Measurements from ENCODE around the gene MEGF9. TPM values are rescaled to one million over a fixed set of nuclear protein-coding genes. Genes with fewer than 3 reads are reported as not detected.

The MEGF9 gene
- total RNA-seq, 1 experiment from 2014 or later: 35.7 TPM

DNA sequence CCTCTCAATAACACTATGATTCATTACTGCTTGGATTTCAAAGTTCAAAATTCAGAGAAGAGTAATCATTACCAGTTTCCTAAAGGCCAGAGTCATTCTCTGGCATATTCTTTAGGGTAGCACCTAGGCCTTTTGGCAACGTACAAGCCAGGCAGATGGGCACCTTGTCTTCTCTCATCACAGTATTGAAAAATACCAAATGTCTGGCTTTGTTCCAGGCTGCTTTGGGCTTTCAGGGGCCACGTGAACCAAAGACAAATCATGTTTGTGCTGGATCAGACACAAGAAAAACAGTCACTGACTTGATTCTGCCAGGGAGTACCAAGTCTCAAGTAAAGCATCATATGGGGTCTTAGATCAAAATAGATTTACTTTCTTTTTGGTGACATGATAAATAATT is 15.5 kb downstream of the MEGF9 start:
- H2AFZ ChIP-seq: no peak overlapping the region
- no peaks in the 10 kb centered on the region for H4K20me1 ChIP-seq (ENCODE audit: insufficient read depth)
- CTCF ChIA-PET: no interaction called here
- peaks cover 16% of the 10 kb centered on the region; the same call in 1 of the 2 replicates for H3F3A ChIP-seq (ENCODE audit: insufficient read depth, low read depth)
- peaks cover 52% of the 10 kb centered on the region for H3K4me1 ChIP-seq (replicated peaks; ENCODE audit: insufficient read depth)
- H3K79me2 ChIP-seq (ENCODE audit: low read depth): peaks cover 90% of the 10 kb centered on the region
- no peaks in the 10 kb centered on the region for H3K9me2 ChIP-seq (ENCODE audit: insufficient read depth)
- no peak overlapping the region for H3K4me3 ChIP-seq
- no peak overlapping the region for H3K4me2 ChIP-seq
- DNase-seq: no peak
- intact Hi-C loops (cut with micrococcal nuclease; ENCODE audit: unreplicated experiment): no loop called here
- peaks cover 51% of the 10 kb centered on the region for H3K36me3 ChIP-seq (ENCODE audit: low read depth)
- no peak overlapping the region for H3K27ac ChIP-seq
- no peaks in the 10 kb centered on the region for H3K27me3 ChIP-seq (ENCODE audit: insufficient read depth, low read depth)
- POLR2A ChIA-PET (ENCODE audit: unreplicated experiment): no interaction called here
- no TSS peak for BruUV-seq (replicated peaks)
- H3K9me3 ChIP-seq (ENCODE audit: insufficient read depth, low read depth): peaks cover 3% of the 10 kb centered on the region; the same call in 1 of the 2 replicates
- TF ChIP-seq, protein P1, sequence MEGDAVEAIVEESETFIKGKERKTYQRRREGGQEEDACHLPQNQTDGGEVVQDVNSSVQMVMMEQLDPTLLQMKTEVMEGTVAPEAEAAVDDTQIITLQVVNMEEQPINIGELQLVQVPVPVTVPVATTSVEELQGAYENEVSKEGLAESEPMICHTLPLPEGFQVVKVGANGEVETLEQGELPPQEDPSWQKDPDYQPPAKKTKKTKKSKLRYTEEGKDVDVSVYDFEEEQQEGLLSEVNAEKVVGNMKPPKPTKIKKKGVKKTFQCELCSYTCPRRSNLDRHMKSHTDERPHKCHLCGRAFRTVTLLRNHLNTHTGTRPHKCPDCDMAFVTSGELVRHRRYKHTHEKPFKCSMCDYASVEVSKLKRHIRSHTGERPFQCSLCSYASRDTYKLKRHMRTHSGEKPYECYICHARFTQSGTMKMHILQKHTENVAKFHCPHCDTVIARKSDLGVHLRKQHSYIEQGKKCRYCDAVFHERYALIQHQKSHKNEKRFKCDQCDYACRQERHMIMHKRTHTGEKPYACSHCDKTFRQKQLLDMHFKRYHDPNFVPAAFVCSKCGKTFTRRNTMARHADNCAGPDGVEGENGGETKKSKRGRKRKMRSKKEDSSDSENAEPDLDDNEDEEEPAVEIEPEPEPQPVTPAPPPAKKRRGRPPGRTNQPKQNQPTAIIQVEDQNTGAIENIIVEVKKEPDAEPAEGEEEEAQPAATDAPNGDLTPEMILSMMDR (conservative IDR thresholded peaks at IDR 0.05): no peak
- no peak for TF ChIP-seq EZH2 (IDR thresholded peaks at IDR 0.05; ENCODE audit: low read depth)

- Histone ChIP-seq H3K9me2 (ENCODE audit: insufficient read depth) (no peaks in the 10 kb centered on the region), H3K79me2 (ENCODE audit: low read depth) (peaks cover 90% of the 10 kb centered on the region), H3K4me1 (replicated peaks; ENCODE audit: insufficient read depth) (peaks cover 40% of the 10 kb centered on the region), H2AFZ (no peak overlapping the region), H3K27me3 (ENCODE audit: insufficient read depth, low read depth) (no peaks in the 10 kb centered on the region), H4K20me1 (ENCODE audit: insufficient read depth) (no peaks in the 10 kb centered on the region), H3K4me2 (no peak overlapping the region), H3K4me3 (no peak overlapping the region), H3K27ac (no peak overlapping the region), H3F3A (ENCODE audit: insufficient read depth, low read depth) (peaks cover 11% of the 10 kb centered on the region; the same call in 1 of the 2 replicates), H3K9me3 (ENCODE audit: insufficient read depth, low read depth) (peaks cover 6% of the 10 kb centered on the region; the same call in 1 of the 2 replicates), H3K36me3 (ENCODE audit: low read depth) (peaks cover 43% of the 10 kb centered on the region)
- no peak for DNase-seq
- no TSS peak for BruUV-seq (replicated peaks)
- intact Hi-C loops (cut with micrococcal nuclease; ENCODE audit: unreplicated experiment): loop anchor here (1.0 kb wide), 1 partner anchor 13 kb away; no protein-coding TSS in a partner anchor
- ChIA-PET CTCF (no interaction called here), POLR2A (ENCODE audit: unreplicated experiment) (no interaction called here)
- TF ChIP-seq, protein P1 (conservative IDR thresholded peaks at IDR 0.05): no peak
- TF ChIP-seq EZH2 (IDR thresholded peaks at IDR 0.05; ENCODE audit: low read depth): no peak
These were observed 16.8 kb downstream of the MEGF9 start for GRCh38 chr9:120697448-120697847.

- Histone ChIP-seq H3K9me3 (ENCODE audit: insufficient read depth, low read depth) (peaks cover 6% of the 10 kb centered on the region; the same call in 1 of the 2 replicates), H3K4me2 (no peak overlapping the region), H3K9me2 (ENCODE audit: insufficient read depth) (no peaks in the 10 kb centered on the region), H3K4me3 (no peak overlapping the region), H3K4me1 (replicated peaks; ENCODE audit: insufficient read depth) (peaks cover 32% of the 10 kb centered on the region), H3K36me3 (ENCODE audit: low read depth) (peaks cover 47% of the 10 kb centered on the region), H4K20me1 (ENCODE audit: insufficient read depth) (no peaks in the 10 kb centered on the region), H3K27ac (peak overlapping the region; percentile 11), H2AFZ (no peak overlapping the region), H3F3A (ENCODE audit: insufficient read depth, low read depth) (peaks cover 9% of the 10 kb centered on the region; the same call in 1 of the 2 replicates), H3K27me3 (ENCODE audit: insufficient read depth, low read depth) (no peaks in the 10 kb centered on the region), H3K79me2 (ENCODE audit: low read depth) (peaks cover 94% of the 10 kb centered on the region)
- no peak for TF ChIP-seq EZH2 (IDR thresholded peaks at IDR 0.05; ENCODE audit: low read depth)
- CTCF ChIA-PET: no interaction called here
- POLR2A ChIA-PET (ENCODE audit: unreplicated experiment): interaction anchor here (0.6 kb wide), 2 partner anchors 34 to 571 kb away, joined by 3 read pairs; no protein-coding TSS in a partner anchor
- BruUV-seq (replicated peaks): no TSS peak
- intact Hi-C loops (cut with micrococcal nuclease; ENCODE audit: unreplicated experiment): loop anchor here (1.0 kb wide), 1 partner anchor 12 kb away; no protein-coding TSS in a partner anchor
- DNase-seq: no peak
These were observed 17.6 kb downstream of the MEGF9 start for GRCh38 chr9:120696551-120697230.

Measured in PC-9 (cell line).